GOT3 (cell line): ENCODE results near the gene SLC1A3.
"Not testable (repeated sequence)": the region's sequence is repeated elsewhere in the genome, so short reads cannot be mapped to it uniquely, and the experiment has no call there.

Source experiments
- DNase-seq: peaks from one replicate; lab custom pipeline; 2025; ENCODE audit warnings: mixed read lengths; lab: John Stamatoyannopoulos, UW

The SLC1A3 gene

DNA sequence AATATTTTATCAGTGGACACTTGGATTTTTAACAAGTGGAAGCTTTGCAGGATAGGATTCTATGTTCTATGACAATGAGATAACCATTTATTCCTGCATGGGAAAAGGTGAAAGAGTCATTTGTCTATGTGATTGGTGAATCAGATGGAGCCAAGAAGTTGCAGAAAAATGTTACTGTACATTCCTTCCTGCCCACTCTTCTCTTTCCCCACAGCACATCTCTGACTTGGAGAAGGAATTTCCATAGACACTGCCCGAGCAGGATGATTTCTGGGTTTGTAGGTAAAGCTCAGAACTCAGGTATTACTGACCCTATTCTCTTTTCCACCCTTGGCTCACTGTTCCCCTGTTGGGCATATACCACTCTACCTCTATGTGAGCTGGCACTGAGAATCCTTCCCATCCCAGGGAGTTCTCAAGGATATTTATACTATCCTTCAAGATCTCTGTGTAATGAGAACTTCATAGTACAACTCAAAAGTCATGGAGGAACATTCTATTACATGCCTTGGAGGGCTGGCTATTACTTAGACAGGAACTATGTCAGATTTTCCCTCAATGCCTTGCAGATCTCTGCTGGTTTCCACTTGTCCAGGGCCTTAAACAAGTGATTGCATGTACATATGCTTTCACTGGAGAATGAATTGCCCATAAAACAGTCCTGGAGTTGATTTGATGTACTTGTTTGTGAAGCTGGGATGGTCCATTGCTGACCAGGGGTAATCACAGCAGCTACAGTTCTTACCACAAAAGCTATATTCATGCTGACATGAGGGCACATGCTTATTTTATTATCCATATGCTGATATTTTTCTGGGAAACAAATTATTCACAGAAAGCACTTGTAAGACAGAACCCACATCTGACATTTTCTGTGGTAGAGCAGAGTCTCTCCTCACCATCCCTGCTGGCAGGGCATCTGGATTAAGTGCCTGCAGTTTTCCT lies 24.1 kb downstream of the SLC1A3 start:
- DNase-seq = no peak

DNA sequence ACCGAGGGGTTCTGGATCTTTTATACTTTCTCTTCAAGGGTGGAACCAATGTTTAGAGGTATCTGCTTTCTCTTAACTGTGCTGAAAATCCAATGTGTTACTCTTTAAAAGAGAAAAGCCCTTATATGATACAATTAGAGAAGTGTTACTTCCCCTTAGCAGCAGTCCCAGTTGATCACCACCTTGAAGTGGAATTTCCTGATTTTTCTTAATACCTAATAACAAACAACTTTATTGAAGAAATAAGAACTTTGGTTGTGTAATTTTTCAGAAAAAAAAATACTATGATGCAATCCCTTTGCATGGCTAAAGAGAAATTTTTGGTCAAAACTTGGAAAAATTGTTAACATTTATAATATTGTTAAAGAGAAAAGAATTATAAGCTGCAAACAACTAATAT lies 24.7 kb downstream of the SLC1A3 start:
- DNase-seq = no peak

DNA sequence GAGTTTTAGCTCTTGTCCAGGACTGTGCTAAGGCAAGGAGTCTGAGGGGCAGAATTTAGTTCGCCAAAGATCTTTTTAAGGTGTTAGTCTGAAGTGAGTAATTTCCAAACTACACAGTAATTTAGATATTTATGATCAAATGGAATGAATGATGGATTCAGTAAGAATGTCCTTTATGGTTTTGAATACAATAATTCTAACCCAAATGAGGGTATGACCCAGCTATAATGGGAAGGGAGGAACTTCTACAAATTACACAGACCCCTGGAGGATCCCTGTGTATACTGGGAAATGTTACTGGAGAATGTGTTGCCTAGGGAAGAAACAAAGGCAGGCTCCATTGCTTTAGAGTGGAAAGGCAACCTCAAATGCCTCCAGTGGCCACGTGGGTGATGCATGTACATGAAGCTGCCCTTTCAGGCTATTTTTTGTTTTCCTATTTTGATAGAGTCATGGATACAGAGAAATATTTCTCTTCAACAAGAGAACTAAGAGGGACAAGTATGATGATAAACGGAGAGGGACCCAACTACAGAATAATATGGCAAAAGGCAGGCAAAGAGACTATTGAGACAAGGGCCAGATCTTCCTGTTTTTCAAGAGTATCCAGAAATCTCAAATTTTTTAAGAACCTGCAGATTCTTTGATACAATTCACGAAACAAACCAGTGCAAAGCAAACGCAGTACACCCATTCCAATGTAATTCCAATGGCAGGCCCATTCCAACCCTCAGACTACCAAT lies 25.4 kb downstream of the SLC1A3 start:
- no peak for DNase-seq

DNA sequence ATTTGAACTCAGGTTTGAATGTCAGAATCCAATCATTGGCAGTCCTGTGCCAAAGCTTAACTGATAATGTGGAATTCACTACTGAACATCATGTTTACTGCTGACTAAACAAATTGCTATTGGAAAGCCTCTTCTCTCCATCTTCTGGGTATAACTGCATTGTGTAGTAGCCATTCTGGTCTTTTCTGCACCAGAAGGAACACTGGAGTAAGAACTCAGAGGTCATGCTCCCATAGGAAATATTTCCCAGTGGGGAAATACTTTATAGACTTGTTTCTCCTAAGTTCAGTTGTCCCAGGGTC lies 25.9 kb downstream of the SLC1A3 start:
- DNase-seq = no peak

DNA sequence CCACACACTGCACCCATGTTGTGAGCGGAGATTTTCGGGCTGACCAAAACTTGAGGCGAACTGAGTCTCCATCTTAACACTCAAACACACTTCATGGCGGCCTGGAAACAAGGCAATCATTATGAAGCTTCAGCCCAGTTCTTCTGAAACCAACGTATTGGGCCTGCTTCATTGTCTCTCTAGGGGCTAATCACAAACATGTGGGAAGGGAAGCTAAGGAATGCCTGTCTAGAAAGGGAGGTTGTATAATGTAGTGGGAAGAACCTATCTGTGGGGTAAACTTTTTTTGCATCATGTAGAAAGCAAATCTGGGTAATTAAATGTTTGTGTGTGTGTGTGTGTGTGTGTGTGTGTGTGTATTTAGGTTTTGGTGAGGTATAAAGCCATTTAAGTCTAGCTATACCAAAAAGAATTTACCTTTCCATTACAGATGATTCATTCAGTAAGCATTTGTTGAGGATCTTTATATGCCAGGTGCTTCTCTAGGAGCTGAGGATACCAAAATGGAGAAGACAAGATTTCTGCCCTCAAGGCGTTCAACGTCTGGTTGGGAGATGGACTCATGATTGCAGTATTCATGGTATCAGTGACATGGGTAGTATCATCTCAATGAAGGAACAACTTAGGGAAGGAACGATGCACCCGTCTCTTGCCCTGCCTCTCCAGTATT lies 29.4 kb downstream of the SLC1A3 start:
- DNase-seq = no peak

DNA sequence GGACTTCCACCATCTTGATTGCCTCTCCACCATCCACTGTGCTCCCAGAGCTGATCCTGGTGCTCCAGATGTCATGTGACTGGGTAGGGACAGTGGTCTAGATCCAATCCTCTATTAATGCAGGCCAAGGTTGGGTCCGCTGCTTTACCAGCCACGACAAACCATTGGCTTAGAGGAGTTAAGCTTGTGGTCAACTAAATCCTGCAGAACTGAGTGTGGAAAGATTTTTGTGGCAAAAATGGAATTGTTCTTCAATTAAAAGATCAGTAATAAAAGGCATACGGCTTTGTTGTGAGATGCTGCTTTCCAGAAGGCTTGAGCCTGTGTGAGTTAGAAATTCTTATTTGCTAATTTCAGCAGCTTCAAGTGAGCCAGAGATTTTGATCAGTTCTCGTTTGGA lies 30.7 kb downstream of the SLC1A3 start:
- DNase-seq = no peak

DNA sequence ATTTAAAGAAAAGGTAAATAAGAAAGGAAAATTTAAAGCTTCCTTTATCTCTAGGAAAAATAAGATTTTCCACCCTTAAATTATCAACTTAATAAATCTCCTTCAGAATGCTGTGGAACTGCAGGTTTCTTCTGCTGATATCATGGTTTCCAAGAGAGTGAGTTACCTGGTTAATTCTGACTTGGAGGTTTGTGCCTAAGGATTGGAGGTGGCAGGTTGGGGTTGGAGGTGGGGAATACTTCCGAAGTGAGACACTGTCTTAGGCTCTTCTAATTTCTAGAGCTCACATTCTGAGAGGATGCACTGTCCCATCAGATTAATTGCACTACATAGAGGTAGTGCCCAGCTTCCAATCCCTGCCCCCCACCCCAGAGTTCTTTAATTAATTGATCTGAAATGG lies 31.1 kb downstream of the SLC1A3 start:
- no peak for DNase-seq

DNA sequence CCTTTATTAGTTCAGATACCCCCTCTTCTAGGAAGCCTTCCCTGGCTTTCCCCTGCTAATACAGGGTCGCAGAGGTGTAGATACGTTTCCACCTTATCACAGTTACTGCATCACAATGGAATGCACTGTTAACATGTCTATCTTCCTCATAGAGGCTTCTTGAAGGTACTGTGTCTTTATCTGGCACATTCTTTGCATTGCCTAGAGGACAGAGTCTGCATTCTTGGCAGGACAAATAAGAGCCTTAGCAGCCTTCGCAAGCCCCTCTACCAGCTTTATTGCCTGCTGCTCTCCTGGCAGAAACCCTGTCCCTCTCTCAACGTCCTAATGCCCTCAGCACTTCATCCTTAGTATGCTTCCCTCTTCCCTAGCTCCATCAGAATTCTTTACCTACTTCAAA lies 31.6 kb downstream of the SLC1A3 start:
- DNase-seq = no peak

DNA sequence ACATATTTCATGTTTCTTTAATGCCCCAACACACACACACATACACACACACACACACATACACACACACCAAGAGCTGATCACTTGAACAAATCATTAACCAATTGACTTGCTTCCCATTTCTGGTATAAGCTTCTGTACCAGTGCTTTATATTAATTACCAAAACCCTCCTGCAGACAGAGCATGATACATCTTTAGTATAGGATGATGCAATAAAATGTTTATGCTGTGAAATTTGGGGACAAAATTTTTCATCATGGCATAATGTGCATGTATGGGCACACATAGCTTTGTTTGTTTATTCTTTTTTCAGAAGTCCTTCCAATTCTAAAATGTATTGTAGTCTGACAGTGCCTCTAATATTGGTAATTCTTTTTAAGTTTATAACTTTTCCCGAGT lies 34.5 kb downstream of the SLC1A3 start:
- DNase-seq = no peak

DNA sequence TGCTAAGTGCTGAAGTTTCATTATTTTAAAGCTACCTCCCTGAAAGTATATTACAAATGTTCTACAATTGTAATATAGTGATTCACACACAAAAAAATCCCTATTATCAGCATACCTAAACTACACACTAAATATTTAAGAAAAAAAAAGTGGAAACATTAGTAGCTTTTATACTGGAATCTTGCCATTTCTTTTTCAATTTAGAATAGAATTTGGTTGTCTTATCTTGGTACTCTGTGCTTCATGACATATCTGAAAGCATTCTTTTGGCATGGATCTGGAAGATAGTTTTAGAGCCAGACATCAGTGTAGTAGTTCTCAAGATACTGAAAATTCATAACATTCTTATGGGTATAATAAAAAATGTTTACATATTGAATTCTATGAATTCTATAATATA lies 35.0 kb downstream of the SLC1A3 start:
- DNase-seq = no peak

DNA sequence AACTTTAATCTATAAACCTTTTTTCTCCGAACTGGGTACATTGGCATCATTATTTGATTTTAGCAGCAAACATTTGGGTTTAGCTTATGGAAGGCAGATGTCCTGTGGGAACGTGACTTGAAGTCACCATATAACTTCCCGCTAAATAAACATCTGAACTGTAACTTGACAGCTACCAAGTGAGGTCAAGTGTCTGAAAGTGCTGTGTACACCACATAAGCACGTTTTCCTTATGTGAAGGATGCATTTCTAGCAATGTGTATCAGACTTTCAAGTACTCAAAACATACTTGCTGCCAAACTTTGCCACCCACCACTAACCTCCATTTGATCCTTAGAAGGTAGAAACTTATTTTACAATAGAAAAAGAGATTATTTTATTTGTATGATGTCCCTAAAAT lies 35.7 kb downstream of the SLC1A3 start:
- DNase-seq = no peak

DNA sequence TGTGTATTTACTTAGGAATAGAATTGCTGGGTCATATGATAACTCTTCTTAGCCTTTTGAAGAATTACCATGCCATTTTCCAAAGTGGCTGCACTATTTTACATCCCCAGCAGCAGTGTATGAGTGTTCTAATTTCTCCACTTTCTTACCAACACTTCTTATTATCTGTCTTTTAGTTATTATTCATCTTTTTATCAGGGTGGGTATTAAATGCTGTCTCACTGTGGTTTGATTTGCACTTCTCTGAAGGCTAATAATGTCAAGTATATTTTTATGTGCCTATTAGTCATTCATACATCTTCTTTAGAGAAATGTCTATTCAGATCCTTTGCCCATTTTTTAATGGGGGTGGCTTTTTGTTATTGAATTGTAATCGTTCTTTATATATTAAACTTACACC lies 36.8 kb downstream of the SLC1A3 start:
- no peak for DNase-seq

DNA sequence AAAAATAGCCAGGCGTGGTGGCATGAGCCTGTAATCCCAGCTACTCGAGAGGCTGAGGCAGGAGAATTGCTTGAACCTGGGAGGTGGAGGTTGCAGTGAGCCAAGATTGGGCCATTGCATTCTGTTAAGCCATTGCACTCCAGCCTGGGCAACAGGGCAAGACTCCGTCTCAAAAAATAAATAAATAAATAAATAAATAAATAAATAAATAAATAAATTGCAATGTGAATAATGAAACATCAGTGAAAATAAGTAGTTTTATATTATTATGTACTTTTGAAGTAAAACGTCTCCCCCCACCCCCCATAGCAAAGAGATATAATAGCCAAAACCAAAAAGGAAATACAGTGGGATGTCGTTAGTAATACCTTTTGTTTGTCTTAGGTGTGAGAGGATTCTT lies 37.4 kb downstream of the SLC1A3 start:
- not testable (repeated sequence) for DNase-seq

DNA sequence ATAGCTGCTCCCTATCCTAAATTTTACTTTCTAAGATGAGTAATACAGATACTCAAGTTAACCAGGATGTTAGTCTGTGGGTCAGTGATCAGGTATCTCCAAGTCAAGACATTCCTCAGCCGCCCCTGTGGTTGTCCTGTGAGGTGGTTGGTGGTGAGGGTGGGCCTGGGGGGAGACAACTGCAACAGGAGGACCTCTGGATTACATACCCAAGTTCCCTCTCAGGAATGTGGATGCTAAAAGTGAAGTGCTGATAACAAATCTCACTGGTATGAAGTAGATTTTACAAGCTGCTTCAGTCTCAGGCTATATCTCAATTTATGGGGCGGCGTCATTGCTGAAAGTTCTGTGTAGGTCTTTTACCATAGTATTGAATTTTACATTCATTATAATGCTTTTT lies 38.3 kb downstream of the SLC1A3 start:
- DNase-seq = no peak

DNA sequence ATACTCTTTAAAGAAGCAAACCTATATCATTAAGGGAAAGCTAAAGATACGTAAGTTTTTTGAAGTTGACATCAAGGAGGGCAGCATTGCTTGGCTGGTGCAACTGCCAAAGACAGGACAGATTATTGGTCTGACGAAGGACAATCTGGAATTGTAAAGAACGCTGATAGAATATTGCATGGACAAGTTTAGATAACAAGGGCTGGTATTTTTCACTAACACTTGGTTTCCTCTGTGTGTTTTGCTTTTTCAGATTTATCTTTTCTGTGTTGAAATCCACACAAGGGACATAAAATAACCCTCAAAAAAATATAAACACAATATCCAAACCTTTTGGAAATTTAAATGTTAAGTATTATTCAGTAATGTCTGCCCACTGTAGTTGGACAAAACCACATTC lies 39.7 kb downstream of the SLC1A3 start:
- DNase-seq = no peak

DNA sequence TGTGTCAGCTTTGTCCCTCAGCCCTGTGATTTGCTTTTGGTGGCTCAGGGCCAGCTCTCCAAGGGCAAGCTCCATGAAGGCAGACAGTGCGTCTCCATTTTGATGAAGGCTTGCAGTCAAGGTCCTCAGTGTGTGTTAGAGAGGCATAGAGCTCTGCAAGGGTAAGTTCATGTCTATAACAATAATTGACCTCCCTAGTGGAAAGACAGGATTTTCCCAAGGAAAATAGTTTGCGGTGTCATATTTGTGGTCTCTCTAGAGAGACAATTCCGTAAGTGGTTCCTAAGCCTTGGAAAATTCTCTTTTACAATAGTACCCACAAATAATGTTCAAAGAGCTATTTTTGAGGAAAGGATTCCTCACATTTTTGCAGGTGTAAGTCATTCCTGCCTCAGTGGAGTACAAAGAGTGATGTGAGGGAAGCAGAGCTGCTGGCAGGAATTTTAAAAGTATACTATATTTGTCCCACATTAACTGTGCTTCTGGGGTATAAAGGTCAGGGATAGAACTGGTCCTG lies 40.2 kb downstream of the SLC1A3 start:
- no peak for DNase-seq

DNA sequence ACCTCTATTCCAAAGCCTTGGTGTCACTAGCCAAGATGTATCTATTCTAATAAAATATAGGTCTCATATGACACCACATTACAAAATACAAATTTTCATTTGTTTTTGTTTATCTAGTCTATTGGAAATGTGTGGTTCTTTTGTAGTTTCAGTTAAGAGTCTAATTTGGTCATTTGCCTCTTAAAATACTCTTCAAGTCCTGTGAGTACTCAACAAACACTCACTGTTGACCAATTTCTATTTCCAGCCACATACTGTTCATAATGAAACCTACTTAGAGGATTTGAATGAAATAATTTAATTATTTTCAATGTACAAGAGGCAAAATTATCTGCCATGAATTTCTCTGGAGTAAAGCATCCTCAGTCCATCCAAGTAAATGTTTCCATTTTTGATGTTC lies 40.6 kb downstream of the SLC1A3 start:
- no peak for DNase-seq

DNA sequence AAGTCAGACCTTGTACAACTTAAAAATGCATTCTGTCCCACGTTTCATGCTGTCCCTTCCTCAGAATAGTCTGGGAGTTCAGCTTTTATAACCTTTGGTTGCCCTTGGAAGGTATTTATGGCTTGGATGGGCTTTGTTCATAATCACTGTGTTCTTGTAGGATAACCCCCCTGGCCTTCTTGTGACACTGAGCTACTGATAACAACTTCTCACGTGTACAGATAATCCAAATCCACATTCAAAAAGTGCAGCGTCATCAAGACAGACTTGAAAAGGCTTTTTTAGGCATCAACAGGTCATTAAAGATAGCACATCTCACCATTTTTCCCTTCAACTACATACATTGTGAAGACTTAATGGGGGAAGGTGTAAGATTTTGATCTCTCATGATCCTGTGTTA lies 42.0 kb downstream of the SLC1A3 start:
- DNase-seq = no peak

DNA sequence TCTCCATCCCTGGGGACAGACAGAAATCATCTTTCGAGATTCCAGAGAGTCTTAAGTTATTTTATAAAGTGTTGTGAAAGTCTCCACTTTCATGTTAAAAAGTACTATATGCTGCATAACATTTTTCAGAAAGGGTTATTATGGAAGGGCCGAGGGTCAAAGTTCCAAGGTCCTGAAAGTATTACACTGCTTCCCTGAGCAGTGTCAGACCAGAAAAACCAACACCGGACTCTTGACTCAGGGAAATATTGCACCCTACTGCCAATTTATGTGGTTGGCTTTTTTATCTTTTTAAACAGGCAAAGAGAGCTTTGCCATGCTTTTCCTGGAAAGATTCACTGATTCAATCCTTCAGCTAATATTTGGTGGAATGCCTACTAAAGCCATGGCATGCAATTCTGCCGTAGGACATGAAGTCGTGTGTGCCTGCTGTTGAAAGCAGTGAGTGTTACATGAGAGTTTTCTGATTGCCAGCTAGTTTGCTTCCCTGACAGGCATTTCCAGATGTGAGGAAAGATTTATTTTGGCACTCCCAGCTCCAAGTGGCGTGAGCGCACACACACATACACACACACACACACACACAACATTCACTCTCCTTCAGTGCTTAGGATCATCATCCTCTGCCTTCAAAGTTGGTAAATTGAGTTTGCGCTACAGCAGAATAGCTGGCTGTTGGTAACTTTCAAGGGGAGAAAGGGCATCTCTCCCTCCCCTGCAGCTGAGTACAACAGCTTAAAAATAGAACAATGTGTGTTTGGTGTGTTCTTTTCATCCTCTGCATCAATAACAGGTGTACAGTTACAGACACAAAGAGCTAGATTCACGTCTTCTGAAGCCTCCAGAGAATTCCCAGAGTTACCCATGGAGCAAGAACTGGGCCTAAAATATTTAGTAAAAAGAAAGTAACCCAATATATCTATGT lies 45.6 kb downstream of the SLC1A3 start:
- DNase-seq = no peak

DNA sequence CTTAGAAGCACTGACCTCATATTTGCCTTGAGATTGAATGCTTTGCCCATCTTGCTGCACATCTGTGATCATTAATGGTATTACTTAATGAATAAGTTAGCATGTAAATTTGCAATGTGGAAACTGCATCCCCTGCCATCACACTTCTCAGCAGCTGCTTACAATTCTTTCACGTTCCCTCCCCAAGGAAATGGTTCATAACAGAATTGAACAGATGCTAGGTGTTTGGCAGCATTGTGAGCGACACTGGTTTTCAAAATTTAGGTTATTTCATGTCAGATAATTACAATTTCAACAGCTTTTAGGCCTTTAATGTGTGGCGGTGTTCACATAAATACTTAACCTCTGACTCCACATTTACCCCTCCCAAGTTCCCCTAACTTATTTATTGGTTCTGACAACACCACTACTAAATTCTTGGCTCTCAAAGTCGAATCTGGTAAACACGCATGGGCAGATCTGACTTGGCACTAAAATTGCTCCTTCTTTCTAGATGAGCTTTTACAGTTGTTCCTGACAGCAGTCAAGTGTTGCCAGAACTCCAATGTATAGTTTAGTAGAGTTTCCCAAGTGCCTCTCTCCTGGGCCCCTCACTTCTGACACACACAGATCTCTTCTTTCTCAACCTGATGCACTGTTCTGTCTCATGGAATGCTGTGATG lies 46.8 kb downstream of the SLC1A3 start:
- no peak for DNase-seq

DNA sequence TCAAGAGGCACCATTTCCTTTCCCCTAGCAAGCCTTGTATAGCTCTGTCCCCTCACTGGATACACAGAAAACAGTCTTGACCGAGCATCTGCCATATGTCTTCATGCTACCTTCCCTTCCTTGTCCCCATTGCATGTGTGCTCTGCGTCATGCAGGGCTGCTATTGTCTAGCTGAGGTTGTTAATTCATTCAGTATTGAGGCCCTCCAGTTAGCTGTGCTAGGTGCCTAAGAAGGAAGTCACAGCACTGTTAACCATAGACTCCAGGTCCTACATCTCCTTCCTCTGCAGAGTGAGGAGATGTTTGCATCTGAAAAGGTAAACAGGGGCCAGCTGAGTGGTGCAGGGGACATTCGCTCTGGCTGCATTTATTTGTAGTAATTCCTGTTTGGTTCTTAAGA lies 48.2 kb downstream of the SLC1A3 start:
- DNase-seq = no peak
